GM12878 (cell line): ENCODE data around the gene CAND1. TPM values are rescaled to one million over a fixed set of nuclear protein-coding genes. Genes with fewer than 3 reads are reported as not detected.

Source experiments
- ATF7 ChIP-seq: fragments of 450-650 bp; IDR thresholded peaks from 2 replicates; pipeline ENCODE4 v1.6.1; 2016; ENCODE audit warnings: low read depth, mild to moderate bottlenecking
- BACH1 ChIP-seq: fragments of 450-650 bp; IDR thresholded peaks from 2 replicates; pipeline ENCODE4 v1.6.1; 2017; ENCODE audit warnings: mild to moderate bottlenecking, borderline replicate concordance
- BCL11A ChIP-seq: IDR thresholded peaks from 2 replicates; pipeline ENCODE4 v1.6.1; 2011; ENCODE audit warnings: low read depth, low read length
- CBX3 ChIP-seq: fragments of 200-600 bp; sonication (generic); IDR thresholded peaks from 2 replicates; pipeline ENCODE4 v1.6.1; 2016; ENCODE audit warnings: low read depth, borderline replicate concordance
- CEBPB ChIP-seq, 2 experiments: fragments of 150-350 bp in 1 of 2; IDR thresholded peaks; 2 replicates each; pipeline ENCODE4 v1.6.1; 2012 to 2014; ENCODE audit warnings: low read depth in 2 of 2, low read length in 2 of 2, borderline replicate concordance in 1 of 2, inconsistent platforms in 1 of 2
- CREB1 ChIP-seq: IDR thresholded peaks from 2 replicates; pipeline ENCODE4 v1.6.1; 2012; ENCODE audit warnings: low read depth, mild to moderate bottlenecking, inconsistent platforms
- ESRRA ChIP-seq: IDR thresholded peaks from 2 replicates; pipeline ENCODE4 v1.6.1; 2012; ENCODE audit warnings: mild to moderate bottlenecking, low read length, improper control_type of control experiment
- FOXK2 ChIP-seq: fragments of 450-650 bp; IDR thresholded peaks from 2 replicates; pipeline ENCODE4 v1.6.1; 2017; ENCODE audit warnings: mild to moderate bottlenecking, moderate library complexity
- HCFC1 ChIP-seq: fragments of 150-350 bp; IDR thresholded peaks from 2 replicates; pipeline ENCODE4 v1.6.1; 2014; ENCODE audit warnings: low read length
- HDGF ChIP-seq: fragments of 450-650 bp; IDR thresholded peaks from 2 replicates; pipeline ENCODE4 v1.6.1; 2016; ENCODE audit warnings: antibody characterized with exemption
- KLF5 ChIP-seq: fragments of 450-650 bp; IDR thresholded peaks from 2 replicates; pipeline ENCODE4 v1.6.1; 2014; ENCODE audit warnings: mild to moderate bottlenecking; ENCODE audit not compliant: partially characterized antibody
- MYB ChIP-seq: fragments of 150-350 bp; IDR thresholded peaks from 2 replicates; pipeline ENCODE4 v1.6.1; 2014; ENCODE audit warnings: mild to moderate bottlenecking, low read depth, low read length, borderline replicate concordance
- MYC ChIP-seq: IDR thresholded peaks from 2 replicates; pipeline ENCODE4 v1.6.1; 2011; ENCODE audit warnings: mild to moderate bottlenecking, low read length, moderate library complexity, inconsistent platforms; ENCODE audit not compliant: insufficient read depth, insufficient replicate concordance, insufficient read length, severe bottlenecking
- NFIC ChIP-seq: IDR thresholded peaks from 2 replicates; pipeline ENCODE4 v1.6.1; 2012; ENCODE audit warnings: low read depth, mild to moderate bottlenecking, inconsistent platforms, low read length, moderate library complexity
- NFYA ChIP-seq: IDR thresholded peaks from 2 replicates; pipeline ENCODE4 v1.6.1; 2011; ENCODE audit warnings: low read depth, mild to moderate bottlenecking, low read length, improper control_type of control experiment, borderline replicate concordance
- NR2C1 ChIP-seq: fragments of 450-650 bp; IDR thresholded peaks from 2 replicates; pipeline ENCODE4 v1.6.1; 2017; ENCODE audit warnings: antibody characterized with exemption, mild to moderate bottlenecking, moderate library complexity
- NR2C2 ChIP-seq: IDR thresholded peaks from 2 replicates; pipeline ENCODE4 v1.6.1; 2011; ENCODE audit warnings: borderline replicate concordance, low read depth; ENCODE audit not compliant: control insufficient read depth, insufficient read length
- NRF1 ChIP-seq: conservative IDR thresholded peaks from 2 replicates; pipeline ENCODE4 v1.6.1; 2011; ENCODE audit warnings: mild to moderate bottlenecking, low read depth, low read length, improper control_type of control experiment
- PKNOX1 ChIP-seq: fragments of 450-650 bp; IDR thresholded peaks from 2 replicates; pipeline ENCODE4 v1.6.1; 2016; ENCODE audit warnings: mild to moderate bottlenecking
- POLR2AphosphoS2 ChIP-seq: IDR thresholded peaks from 2 replicates; pipeline ENCODE4 v1.6.1; 2011; ENCODE audit warnings: low read depth, mild to moderate bottlenecking, low read length, improper control_type of control experiment, moderate library complexity
- POLR2AphosphoS5 ChIP-seq: IDR thresholded peaks from 2 replicates; pipeline ENCODE4 v1.6.1; 2011; ENCODE audit warnings: mild to moderate bottlenecking, low read length, inconsistent platforms
- RB1 ChIP-seq: fragments of 450-650 bp; formaldehyde crosslinking; IDR thresholded peaks from 2 replicates; pipeline ENCODE4 v1.6.1; 2017; ENCODE audit warnings: mild to moderate bottlenecking, borderline replicate concordance
- RFX5 ChIP-seq: IDR thresholded peaks from 2 replicates; pipeline ENCODE4 v1.6.1; 2011; ENCODE audit warnings: low read depth, low read length, improper control_type of control experiment
- SPI1 ChIP-seq: IDR thresholded peaks from 2 replicates; pipeline ENCODE4 v1.6.1; 2011; ENCODE audit warnings: low read depth, mild to moderate bottlenecking, low read length, moderate library complexity, borderline replicate concordance; ENCODE audit not compliant: insufficient read depth
- WRNIP1 ChIP-seq: IDR thresholded peaks from 2 replicates; pipeline ENCODE4 v1.6.1; 2011; ENCODE audit warnings: low read depth, low read length, improper control_type of control experiment, borderline replicate concordance
- YY1 ChIP-seq: IDR thresholded peaks from 2 replicates; pipeline ENCODE4 v1.6.1; 2011; ENCODE audit warnings: low read depth, mild to moderate bottlenecking, low read length
- ZBED1 ChIP-seq: IDR thresholded peaks from 2 replicates; pipeline ENCODE4 v1.6.1; 2016; ENCODE audit warnings: borderline replicate concordance
- ZNF207 ChIP-seq: fragments of 450-650 bp; IDR thresholded peaks from 2 replicates; pipeline ENCODE4 v1.6.1; 2014; ENCODE audit warnings: antibody characterized with exemption, mild to moderate bottlenecking, borderline replicate concordance
- ZNF274 ChIP-seq: IDR thresholded peaks from one replicate; pipeline ENCODE4 v1.8.0; 2011; ENCODE audit not compliant: insufficient read length, insufficient read depth
- ZSCAN29 ChIP-seq: fragments of 450-650 bp; IDR thresholded peaks from 2 replicates; pipeline ENCODE4 v1.6.1; 2017; ENCODE audit warnings: mild to moderate bottlenecking, moderate library complexity
- ZZZ3 ChIP-seq: IDR thresholded peaks from 2 replicates; pipeline ENCODE4 v1.6.1; 2011; ENCODE audit warnings: low read depth; ENCODE audit not compliant: control insufficient read depth, insufficient read length
- polyA plus RNA-seq, 11 experiments: library from polyadenylated mRNA; depleted of rRNA in 4 of 11; unstranded in 6 of 11; stranded (reverse) in 5 of 11; fragments of >200 nt; fragmentation: Nextera tagmentation in 4 of 11; fragmentation: Illumina TruSeq in 1 of 11; extraction: Ambion mirVana in 4 of 11; extraction: Trizol in 1 of 11; gene quantifications; 1 replicate in 1 of 11; 2 replicates in 10 of 11; pipeline versions ENCODE4 v1.2.1 to v1.2.3, GENCODE V29; 2011 to 2016; ENCODE audit warnings: inconsistent platforms in 2 of 11, missing spikeins in 2 of 11, low read depth in 1 of 11
- total RNA-seq, 4 experiments: library from RNA; depleted of rRNA in 3 of 4; stranded (reverse); fragments of >200 nt in 3 of 4; fragmentation: Illumina TruSeq in 1 of 4; extraction: Trizol in 1 of 4; gene quantifications; 2 replicates each; pipeline versions ENCODE4 v1.2.1 to v1.2.3, GENCODE V29; 2013 to 2021
- TF ChIP-seq, protein P1 (sequence below): IDR thresholded peaks from 2 replicates; pipeline ENCODE4 v1.6.1; 2012; ENCODE audit warnings: low read length, inconsistent platforms

The CAND1 gene
- total and polyA plus RNA-seq, 10 of the 15 experiments (the other 5 are each of a cell fraction or from before 2014, with no cell fraction given): 34.5 to 213 (median 96.0) TPM

DNA sequence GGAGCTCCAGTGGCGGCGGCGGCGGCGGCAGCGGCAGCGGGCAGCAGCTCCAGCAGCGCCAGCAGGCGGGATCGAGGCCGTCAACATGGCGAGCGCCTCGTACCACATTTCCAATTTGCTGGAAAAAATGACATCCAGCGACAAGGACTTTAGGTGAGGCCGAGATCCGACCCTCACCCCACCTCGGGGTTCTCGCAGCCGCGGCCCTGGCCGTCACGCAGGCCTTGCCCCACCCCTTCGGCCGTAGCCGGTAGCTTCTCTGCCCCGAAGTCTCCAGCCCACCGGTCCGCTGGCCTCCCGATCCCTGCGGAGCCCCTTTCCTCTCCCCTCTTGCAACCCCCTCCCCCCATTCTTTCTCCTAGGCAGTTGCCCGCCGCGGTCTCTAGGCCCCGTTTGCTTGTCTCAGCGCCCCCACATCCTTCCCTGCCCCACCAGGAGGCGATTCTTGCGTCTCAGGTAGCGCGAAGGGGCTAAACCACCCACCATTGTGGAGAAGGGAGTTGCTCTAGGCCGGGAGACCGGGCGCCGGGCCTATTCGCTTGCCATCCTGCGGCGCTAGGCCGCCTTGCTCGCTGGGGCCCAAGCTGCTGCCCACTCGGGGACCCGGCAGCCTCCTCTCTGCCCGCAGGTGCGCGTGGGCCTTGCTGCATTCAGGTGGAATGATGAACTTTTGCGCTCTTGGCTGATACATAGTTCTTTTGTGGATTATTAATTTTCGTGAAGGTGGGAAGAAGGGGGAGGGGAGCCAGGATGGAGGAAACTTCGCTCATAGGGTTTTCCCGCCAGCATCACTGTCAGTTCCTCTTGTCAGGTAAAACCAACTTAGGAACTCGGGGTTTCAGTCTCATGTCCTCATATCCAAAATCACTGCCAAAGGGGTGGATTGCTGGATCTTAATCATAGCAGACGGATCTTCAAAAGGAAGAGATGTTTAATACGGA lies 745 bp downstream of the CAND1 start (continued):
- 0 out of 2 replicates have a peak, but pooled peaks have one; percentile 33 for TF ChIP-seq CREB1
- TF ChIP-seq POLR2AphosphoS2: no peak
- no peak for TF ChIP-seq NRF1
- TF ChIP-seq ZSCAN29: no peak
- TF ChIP-seq POLR2AphosphoS5: no peak
- no peak for TF ChIP-seq CBX3
- no peak for TF ChIP-seq ATF7
- no peak for TF ChIP-seq BCL11A
- TF ChIP-seq RFX5: no peak
- no peak for TF ChIP-seq ZBED1
- TF ChIP-seq YY1: peak; percentile 60
- no peak for TF ChIP-seq ZNF207
- TF ChIP-seq MYB: no peak
- TF ChIP-seq HCFC1: no peak
- peak; percentile 18 for TF ChIP-seq MYC
- TF ChIP-seq HDGF: 0 out of 2 replicates have a peak, but pooled peaks have one; percentile 32
- TF ChIP-seq NR2C2: no peak
- TF ChIP-seq FOXK2: no peak
- no peak for TF ChIP-seq NR2C1
- no peak for TF ChIP-seq ZZZ3
- TF ChIP-seq RB1: peak; percentile 75; the same call in 1 of the 2 replicates
- no peak for TF ChIP-seq WRNIP1
- peak; percentile 50; the same call in 1 of the 2 replicates for TF ChIP-seq PKNOX1
- TF ChIP-seq NFYA: no peak
- TF ChIP-seq, protein P1, sequence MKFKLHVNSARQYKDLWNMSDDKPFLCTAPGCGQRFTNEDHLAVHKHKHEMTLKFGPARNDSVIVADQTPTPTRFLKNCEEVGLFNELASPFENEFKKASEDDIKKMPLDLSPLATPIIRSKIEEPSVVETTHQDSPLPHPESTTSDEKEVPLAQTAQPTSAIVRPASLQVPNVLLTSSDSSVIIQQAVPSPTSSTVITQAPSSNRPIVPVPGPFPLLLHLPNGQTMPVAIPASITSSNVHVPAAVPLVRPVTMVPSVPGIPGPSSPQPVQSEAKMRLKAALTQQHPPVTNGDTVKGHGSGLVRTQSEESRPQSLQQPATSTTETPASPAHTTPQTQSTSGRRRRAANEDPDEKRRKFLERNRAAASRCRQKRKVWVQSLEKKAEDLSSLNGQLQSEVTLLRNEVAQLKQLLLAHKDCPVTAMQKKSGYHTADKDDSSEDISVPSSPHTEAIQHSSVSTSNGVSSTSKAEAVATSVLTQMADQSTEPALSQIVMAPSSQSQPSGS: no peak
- no peak for TF ChIP-seq BACH1
- TF ChIP-seq SPI1: no peak
- no peak for TF ChIP-seq CEBPB (IDR thresholded peaks at IDR 0.05; ENCODE audit: borderline replicate concordance in 1 of 2, low read depth in 2 of 2, low read length in 2 of 2)
- TF ChIP-seq ESRRA: no peak
- no peak for TF ChIP-seq ZNF274
- no peak for TF ChIP-seq KLF5
- TF ChIP-seq NFIC: no peak
